HG03159 (cell line): Measurements from ENCODE around the gene MEX3D.

Experiments used
- ATAC-seq: cut with Tn5 transposase; IDR thresholded peaks from one replicate; pipeline ENCODE4 v1.9.1; 2021; ENCODE audit warnings: mild to moderate bottlenecking, moderate library complexity; ENCODE audit not compliant: unreplicated experiment

MEX3D gene

DNA sequence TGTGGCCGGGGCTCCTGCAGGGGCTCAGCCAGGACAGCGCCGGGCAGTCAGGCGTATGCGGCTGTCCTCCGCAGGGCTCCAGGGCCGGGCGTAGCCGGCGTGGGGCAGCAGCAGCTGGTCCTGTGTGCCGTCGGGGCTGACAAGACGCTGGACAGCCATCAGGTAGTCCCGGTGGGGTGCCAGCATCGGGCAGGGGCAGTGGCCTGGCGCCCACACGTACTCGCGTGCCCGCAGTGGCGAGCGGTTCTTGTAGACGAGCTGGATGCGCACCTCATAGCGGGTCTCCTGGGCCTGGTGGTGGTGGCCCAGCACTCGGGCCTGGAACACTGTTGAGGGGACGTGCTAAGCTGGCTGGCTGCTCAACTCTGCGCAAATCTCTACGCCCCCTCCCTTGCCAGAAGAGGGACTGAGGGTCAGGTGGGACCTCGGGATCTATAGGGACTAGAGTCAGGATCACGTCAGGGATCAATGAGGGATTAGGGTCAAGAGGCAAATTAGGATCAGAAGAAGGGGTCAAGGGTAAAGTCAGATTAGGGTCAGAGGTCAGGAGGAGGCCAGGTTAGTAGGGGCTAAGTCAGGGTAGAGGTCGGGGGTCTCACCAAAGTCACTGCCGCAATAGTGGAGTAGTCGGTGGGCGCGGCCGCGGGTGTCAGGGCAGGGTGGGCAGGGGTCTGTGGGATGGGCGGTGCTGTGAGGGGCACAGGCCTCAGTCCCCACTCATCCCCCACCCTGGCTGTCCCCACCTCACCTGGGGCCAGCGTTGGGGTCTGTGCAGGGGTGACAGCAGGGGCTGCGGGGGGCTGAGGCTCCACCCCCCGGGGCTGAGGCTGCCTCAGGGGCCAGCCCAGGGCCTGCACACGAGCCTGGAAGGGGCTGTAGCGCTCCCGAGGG is 61.9 kb downstream of the MEX3D start:
- ATAC-seq, result no peak

DNA sequence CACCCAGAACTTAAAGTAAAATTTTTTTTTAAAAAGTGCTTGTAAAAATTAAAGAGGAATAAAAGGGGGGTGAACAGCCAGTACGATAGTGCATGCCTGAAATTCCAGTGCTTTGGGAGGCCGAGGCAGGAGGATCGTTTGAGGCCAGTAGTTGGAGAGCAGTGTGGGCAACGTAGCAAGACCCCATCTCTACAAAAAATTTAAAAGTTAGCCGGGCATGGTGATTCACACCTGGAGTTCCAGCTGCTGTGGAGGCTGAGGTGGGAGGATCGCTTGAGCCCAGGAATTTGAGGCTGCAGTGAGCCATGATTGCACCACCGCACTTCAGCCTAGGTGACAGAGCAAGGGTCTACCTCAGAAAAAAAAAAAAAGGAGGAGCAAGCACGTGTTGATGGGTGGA is 63.1 kb downstream of the MEX3D start:
- ATAC-seq, result no peak
